HepG2 (cell line): Measurements from ENCODE around the gene ZNF503. TPM values are rescaled to one million over a fixed set of nuclear protein-coding genes. Genes with fewer than 3 reads are reported as not detected.

ENCODE experiments used
- FOXM1 ChIP-seq: sonication (generic); formaldehyde crosslinking; IDR thresholded peaks from 2 replicates; pipeline ENCODE4 v1.5.0; 2020; ENCODE audit warnings: missing genetic modification reagents
- FUBP1 ChIP-seq: sonication (generic); formaldehyde crosslinking; IDR thresholded peaks from 2 replicates; pipeline ENCODE4 v1.5.1; 2020; ENCODE audit warnings: missing genetic modification reagents, mild to moderate bottlenecking, borderline replicate concordance
- HNRNPH1 ChIP-seq: fragments of 200-400 bp; formaldehyde crosslinking; optimal IDR thresholded peaks from 2 replicates; pipeline ENCODE3; 2017; ENCODE audit warnings: mild to moderate bottlenecking, low read depth, low read length
- SP4 ChIP-seq: sonication (generic); formaldehyde crosslinking; IDR thresholded peaks from 2 replicates; pipeline ENCODE4 v1.8.1; 2023; ENCODE audit warnings: mild to moderate bottlenecking, missing genetic modification reagents
- TEF ChIP-seq: sonication (generic); formaldehyde crosslinking; IDR thresholded peaks from 2 replicates; pipeline ENCODE4 v1.5.0; 2020; ENCODE audit warnings: missing genetic modification reagents
- ZBTB20 ChIP-seq: sonication (generic); formaldehyde crosslinking; IDR thresholded peaks from 2 replicates; pipeline ENCODE4 v1.8.1; 2023; ENCODE audit warnings: missing genetic modification reagents, low read depth, mild to moderate bottlenecking, borderline replicate concordance
- ZGPAT ChIP-seq: IDR thresholded peaks from 2 replicates; pipeline ENCODE4 v1.6.1; 2016; ENCODE audit warnings: mild to moderate bottlenecking
- ZNF501 ChIP-seq: sonication (generic); formaldehyde crosslinking; IDR thresholded peaks from 2 replicates; pipeline ENCODE4 v1.5.1; 2020; ENCODE audit warnings: mild to moderate bottlenecking, moderate library complexity, missing genetic modification reagents
- ZNF550 ChIP-seq: sonication (generic); formaldehyde crosslinking; IDR thresholded peaks from 2 replicates; pipeline ENCODE4 v1.4.0; 2020; ENCODE audit warnings: mild to moderate bottlenecking, missing genetic modification reagents, borderline replicate concordance
- ZNF567 ChIP-seq: sonication (generic); formaldehyde crosslinking; IDR thresholded peaks from 2 replicates; pipeline ENCODE4 v1.8.1; 2023; ENCODE audit warnings: mild to moderate bottlenecking, missing genetic modification reagents, borderline replicate concordance
- polyA plus RNA-seq, 8 experiments: library from polyadenylated mRNA; depleted of rRNA in 3 of 8; stranded (reverse) in 7 of 8; unstranded in 1 of 8; fragments of >200 nt; fragmentation: Illumina TruSeq in 4 of 8; extraction: Trizol in 4 of 8; gene quantifications; 2 replicates each; pipeline versions ENCODE4 v1.2.1 to v1.2.3, GENCODE V29; 2011 to 2016; ENCODE audit warnings: low read depth in 4 of 8, missing spikeins in 1 of 8, mixed read lengths in 1 of 8; ENCODE audit not compliant: insufficient read depth in 1 of 8
- total RNA-seq, 5 experiments: library from RNA; depleted of rRNA; stranded (reverse); fragments of >200 nt; fragmentation: Illumina TruSeq; extraction: Trizol; gene quantifications; 2 replicates each; pipeline ENCODE4 v1.2.3, GENCODE V29; 2016; ENCODE audit warnings: low read depth in 1 of 5
- TF ChIP-seq, protein P1 (sequence below): sonication (generic); formaldehyde crosslinking; conservative IDR thresholded peaks from 2 replicates; pipeline ENCODE4 v1.4.0; 2020; ENCODE audit warnings: mild to moderate bottlenecking, missing genetic modification reagents, moderate library complexity
- TF ChIP-seq, protein P2 (sequence below): sonication (generic); formaldehyde crosslinking; IDR thresholded peaks from 2 replicates; pipeline ENCODE4 v1.8.1; 2023; ENCODE audit warnings: missing genetic modification reagents, mild to moderate bottlenecking, borderline replicate concordance
- TF ChIP-seq, protein P3 (sequence below): IDR thresholded peaks from 2 replicates; pipeline ENCODE4 v1.6.1; 2012; ENCODE audit warnings: low read length, improper control_type of control experiment
- TF ChIP-seq, protein P4 (sequence below): sonication (generic); formaldehyde crosslinking; IDR thresholded peaks from 2 replicates; pipeline ENCODE4 v1.4.0; 2020; ENCODE audit warnings: missing genetic modification reagents

The ZNF503 gene
- total and polyA plus RNA-seq, 2 of the 13 experiments (the other 11 are each of a cell fraction or from before 2014, with no cell fraction given), result 2.7 to 8.3 TPM

DNA sequence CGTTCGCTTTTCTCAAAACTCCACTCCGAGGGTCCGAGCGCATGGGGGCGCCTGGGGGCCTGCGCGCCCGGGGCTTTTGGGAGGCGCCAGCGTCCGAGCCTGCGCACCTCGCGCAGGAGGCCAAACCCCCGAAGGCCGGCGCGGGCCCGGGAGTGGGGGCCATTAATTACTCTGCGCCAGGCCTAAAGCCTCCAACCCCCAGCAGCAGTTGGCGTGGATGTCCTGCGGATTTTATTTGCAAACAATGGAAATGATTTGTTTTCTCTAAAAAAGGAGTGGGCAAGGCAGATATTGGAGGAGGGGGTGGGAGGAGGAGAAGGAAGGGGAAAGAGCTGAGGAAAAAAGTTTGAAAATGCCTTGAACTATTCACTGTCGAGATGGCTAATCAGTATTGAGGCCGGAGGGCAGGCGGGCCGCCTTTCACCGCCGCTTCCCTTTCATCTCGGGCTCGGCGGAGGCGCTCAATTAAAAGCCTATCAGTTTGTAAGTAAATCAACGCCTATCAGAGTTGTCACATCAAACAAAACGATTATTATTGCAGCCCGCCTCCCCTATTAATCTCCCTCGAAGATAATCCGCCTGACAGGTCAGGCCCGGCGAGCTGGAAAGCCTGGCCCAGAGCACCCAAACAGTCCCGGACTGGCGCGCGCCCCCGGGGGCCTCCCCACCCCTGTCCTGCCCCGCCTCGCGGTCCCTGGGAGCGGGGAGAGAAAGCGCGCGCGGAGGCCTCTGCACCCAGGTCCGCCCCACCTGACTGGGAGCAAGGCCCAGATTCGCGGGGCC, 3.4 kb upstream of the ZNF503 start (continued):
- TF ChIP-seq, protein P1, sequence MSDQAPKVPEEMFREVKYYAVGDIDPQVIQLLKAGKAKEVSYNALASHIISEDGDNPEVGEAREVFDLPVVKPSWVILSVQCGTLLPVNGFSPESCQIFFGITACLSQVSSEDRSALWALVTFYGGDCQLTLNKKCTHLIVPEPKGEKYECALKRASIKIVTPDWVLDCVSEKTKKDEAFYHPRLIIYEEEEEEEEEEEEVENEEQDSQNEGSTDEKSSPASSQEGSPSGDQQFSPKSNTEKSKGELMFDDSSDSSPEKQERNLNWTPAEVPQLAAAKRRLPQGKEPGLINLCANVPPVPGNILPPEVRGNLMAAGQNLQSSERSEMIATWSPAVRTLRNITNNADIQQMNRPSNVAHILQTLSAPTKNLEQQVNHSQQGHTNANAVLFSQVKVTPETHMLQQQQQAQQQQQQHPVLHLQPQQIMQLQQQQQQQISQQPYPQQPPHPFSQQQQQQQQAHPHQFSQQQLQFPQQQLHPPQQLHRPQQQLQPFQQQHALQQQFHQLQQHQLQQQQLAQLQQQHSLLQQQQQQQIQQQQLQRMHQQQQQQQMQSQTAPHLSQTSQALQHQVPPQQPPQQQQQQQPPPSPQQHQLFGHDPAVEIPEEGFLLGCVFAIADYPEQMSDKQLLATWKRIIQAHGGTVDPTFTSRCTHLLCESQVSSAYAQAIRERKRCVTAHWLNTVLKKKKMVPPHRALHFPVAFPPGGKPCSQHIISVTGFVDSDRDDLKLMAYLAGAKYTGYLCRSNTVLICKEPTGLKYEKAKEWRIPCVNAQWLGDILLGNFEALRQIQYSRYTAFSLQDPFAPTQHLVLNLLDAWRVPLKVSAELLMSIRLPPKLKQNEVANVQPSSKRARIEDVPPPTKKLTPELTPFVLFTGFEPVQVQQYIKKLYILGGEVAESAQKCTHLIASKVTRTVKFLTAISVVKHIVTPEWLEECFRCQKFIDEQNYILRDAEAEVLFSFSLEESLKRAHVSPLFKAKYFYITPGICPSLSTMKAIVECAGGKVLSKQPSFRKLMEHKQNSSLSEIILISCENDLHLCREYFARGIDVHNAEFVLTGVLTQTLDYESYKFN (CRISPR knock-in tag), result no peak; the same call in 1 of the 2 replicates
- TF ChIP-seq ZGPAT (peak; percentile 62; the same call in 1 of the 2 replicates), ZNF501 (CRISPR knock-in tag) (0 out of 2 replicates have a peak, but pooled peaks have one; percentile 88), FUBP1 (CRISPR knock-in tag) (no peak), ZNF550 (no peak), ZNF567 (CRISPR knock-in tag) (no peak), ZBTB20 (CRISPR knock-in tag) (no peak), TEF (CRISPR knock-in tag) (no peak), SP4 (CRISPR knock-in tag) (no peak; the same call in 1 of the 2 replicates), HNRNPH1 (no peak), FOXM1 (no peak)
- TF ChIP-seq, protein P2, sequence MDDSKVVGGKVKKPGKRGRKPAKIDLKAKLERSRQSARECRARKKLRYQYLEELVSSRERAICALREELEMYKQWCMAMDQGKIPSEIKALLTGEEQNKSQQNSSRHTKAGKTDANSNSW, result no peak
- TF ChIP-seq, protein P3, sequence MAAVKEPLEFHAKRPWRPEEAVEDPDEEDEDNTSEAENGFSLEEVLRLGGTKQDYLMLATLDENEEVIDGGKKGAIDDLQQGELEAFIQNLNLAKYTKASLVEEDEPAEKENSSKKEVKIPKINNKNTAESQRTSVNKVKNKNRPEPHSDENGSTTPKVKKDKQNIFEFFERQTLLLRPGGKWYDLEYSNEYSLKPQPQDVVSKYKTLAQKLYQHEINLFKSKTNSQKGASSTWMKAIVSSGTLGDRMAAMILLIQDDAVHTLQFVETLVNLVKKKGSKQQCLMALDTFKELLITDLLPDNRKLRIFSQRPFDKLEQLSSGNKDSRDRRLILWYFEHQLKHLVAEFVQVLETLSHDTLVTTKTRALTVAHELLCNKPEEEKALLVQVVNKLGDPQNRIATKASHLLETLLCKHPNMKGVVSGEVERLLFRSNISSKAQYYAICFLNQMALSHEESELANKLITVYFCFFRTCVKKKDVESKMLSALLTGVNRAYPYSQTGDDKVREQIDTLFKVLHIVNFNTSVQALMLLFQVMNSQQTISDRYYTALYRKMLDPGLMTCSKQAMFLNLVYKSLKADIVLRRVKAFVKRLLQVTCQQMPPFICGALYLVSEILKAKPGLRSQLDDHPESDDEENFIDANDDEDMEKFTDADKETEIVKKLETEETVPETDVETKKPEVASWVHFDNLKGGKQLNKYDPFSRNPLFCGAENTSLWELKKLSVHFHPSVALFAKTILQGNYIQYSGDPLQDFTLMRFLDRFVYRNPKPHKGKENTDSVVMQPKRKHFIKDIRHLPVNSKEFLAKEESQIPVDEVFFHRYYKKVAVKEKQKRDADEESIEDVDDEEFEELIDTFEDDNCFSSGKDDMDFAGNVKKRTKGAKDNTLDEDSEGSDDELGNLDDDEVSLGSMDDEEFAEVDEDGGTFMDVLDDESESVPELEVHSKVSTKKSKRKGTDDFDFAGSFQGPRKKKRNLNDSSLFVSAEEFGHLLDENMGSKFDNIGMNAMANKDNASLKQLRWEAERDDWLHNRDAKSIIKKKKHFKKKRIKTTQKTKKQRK, result no peak
- TF ChIP-seq, protein P4, sequence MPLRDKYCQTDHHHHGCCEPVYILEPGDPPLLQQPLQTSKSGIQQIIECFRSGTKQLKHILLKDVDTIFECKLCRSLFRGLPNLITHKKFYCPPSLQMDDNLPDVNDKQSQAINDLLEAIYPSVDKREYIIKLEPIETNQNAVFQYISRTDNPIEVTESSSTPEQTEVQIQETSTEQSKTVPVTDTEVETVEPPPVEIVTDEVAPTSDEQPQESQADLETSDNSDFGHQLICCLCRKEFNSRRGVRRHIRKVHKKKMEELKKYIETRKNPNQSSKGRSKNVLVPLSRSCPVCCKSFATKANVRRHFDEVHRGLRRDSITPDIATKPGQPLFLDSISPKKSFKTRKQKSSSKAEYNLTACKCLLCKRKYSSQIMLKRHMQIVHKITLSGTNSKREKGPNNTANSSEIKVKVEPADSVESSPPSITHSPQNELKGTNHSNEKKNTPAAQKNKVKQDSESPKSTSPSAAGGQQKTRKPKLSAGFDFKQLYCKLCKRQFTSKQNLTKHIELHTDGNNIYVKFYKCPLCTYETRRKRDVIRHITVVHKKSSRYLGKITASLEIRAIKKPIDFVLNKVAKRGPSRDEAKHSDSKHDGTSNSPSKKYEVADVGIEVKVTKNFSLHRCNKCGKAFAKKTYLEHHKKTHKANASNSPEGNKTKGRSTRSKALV (CRISPR knock-in tag), result peak; percentile 86
